CD14-positive monocyte (primary cell): ENCODE data around the gene TUT7. TPM values are rescaled to one million over a fixed set of nuclear protein-coding genes. Genes with fewer than 3 reads are reported as not detected.

Experiments
- DNase-seq, 3 donors: peaks; one replicate each; pipeline ENCODE4 v3.0.0-alpha.2; 2011 to 2022
- H2AFZ ChIP-seq: 2 replicates; pipeline ENCODE4 v1.6.0; 2012; ENCODE audit warnings: mild to moderate bottlenecking, low read depth, low read length, inconsistent platforms; ENCODE audit not compliant: insufficient read depth, poor library complexity, severe bottlenecking
- H3K27ac ChIP-seq, 2 donors: 1 replicate in 1 of 2; 2 replicates in 1 of 2; pipeline ENCODE4 v1.5.1; 2012 to 2013; ENCODE audit warnings: low read length in 2 of 2, control low read depth in 1 of 2, inconsistent platforms in 1 of 2, low read depth in 1 of 2, mild to moderate bottlenecking in 1 of 2
- H3K27me3 ChIP-seq, 2 donors: one replicate each; pipeline versions ENCODE4 v1.6.0 to v1.6.1; 2011 to 2013; ENCODE audit warnings: low read length in 2 of 2; ENCODE audit not compliant: control insufficient read depth in 2 of 2, insufficient read depth in 2 of 2
- H3K36me3 ChIP-seq, 2 donors: replicated peaks in 1 of 2; 1 replicate in 1 of 2; 2 replicates in 1 of 2; pipeline versions ENCODE4 v1.5.1 to v1.6.1; 2012 to 2013; ENCODE audit warnings: low read length in 2 of 2, control low read depth in 1 of 2, inconsistent platforms in 1 of 2, mild to moderate bottlenecking in 1 of 2; ENCODE audit not compliant: insufficient read depth in 2 of 2, control insufficient read depth in 1 of 2
- H3K4me1 ChIP-seq, 2 donors: 1 replicate in 1 of 2; 2 replicates in 1 of 2; pipeline versions ENCODE4 v1.5.1 to v1.6.1; 2012 to 2013; ENCODE audit warnings: low read length in 2 of 2, control low read depth in 1 of 2, inconsistent platforms in 1 of 2, mild to moderate bottlenecking in 1 of 2, moderate library complexity in 1 of 2; ENCODE audit not compliant: insufficient read depth in 2 of 2, control insufficient read depth in 1 of 2
- H3K4me2 ChIP-seq: replicated peaks from 2 replicates; pipeline ENCODE3; 2012; ENCODE audit warnings: low read length, moderate library complexity, mild to moderate bottlenecking; ENCODE audit not compliant: poor library complexity, severe bottlenecking; ENCODE audit errors: extremely low read depth
- H3K4me3 ChIP-seq, 3 experiments: fragments of 200-600 bp in 1 of 3; sonication (generic) in 1 of 3; replicated peaks in 1 of 3; 1 replicate in 2 of 3; 2 replicates in 1 of 3; pipeline ENCODE4 v1.5.1; 2011 to 2013; ENCODE audit warnings: low read length in 3 of 3, mild to moderate bottlenecking in 3 of 3, control low read depth in 2 of 3, low read depth in 2 of 3, inconsistent platforms in 1 of 3, moderate library complexity in 1 of 3
- H3K79me2 ChIP-seq: 2 replicates; pipeline ENCODE4 v1.6.0; 2012; ENCODE audit warnings: mild to moderate bottlenecking, control low read depth, inconsistent platforms, low read length, moderate library complexity; ENCODE audit not compliant: insufficient read depth
- H3K9ac ChIP-seq: 2 replicates; pipeline ENCODE4 v1.6.0; 2017; ENCODE audit warnings: low read length, mild to moderate bottlenecking; ENCODE audit not compliant: insufficient read depth, poor library complexity, severe bottlenecking
- H3K9me3 ChIP-seq, 2 donors: replicated peaks in 1 of 2; 1 replicate in 1 of 2; 2 replicates in 1 of 2; pipeline versions ENCODE4 v1.5.1 to v1.6.1; 2012 to 2013; ENCODE audit warnings: low read length in 2 of 2, control low read depth in 1 of 2; ENCODE audit not compliant: control insufficient read depth in 1 of 2, insufficient read depth in 1 of 2
- H4K20me1 ChIP-seq: 2 replicates; pipeline ENCODE4 v1.6.0; 2012; ENCODE audit warnings: mild to moderate bottlenecking, low read length, control low read depth, moderate library complexity; ENCODE audit not compliant: insufficient read depth
- H3K27ac Mint-ChIP-seq, 7 donors: one replicate each; pipeline ENCODE4 v1.8.0; 2020; ENCODE audit warnings: mild to moderate bottlenecking in 7 of 7, mixed read lengths in 7 of 7, moderate library complexity in 6 of 7, inconsistent platforms in 2 of 7
- H3K27me3 Mint-ChIP-seq, 3 donors: one replicate each; pipeline ENCODE4 v1.8.0; 2021 to 2022; ENCODE audit warnings: low read depth in 3 of 3, mild to moderate bottlenecking in 3 of 3, mixed read lengths in 3 of 3, moderate library complexity in 3 of 3, inconsistent platforms in 1 of 3
- H3K36me3 Mint-ChIP-seq, 2 donors: one replicate each; pipeline ENCODE4 v1.8.0; 2020; ENCODE audit warnings: mixed read lengths in 2 of 2, inconsistent platforms in 1 of 2, mild to moderate bottlenecking in 1 of 2
- H3K4me1 Mint-ChIP-seq: one replicate; pipeline ENCODE4 v1.8.0; 2020; ENCODE audit warnings: mild to moderate bottlenecking, mixed read lengths
- H3K4me3 Mint-ChIP-seq, 2 donors: one replicate each; pipeline ENCODE4 v1.8.0; 2020; ENCODE audit warnings: mild to moderate bottlenecking in 2 of 2, mixed read lengths in 2 of 2, moderate library complexity in 1 of 2
- H3K9me3 Mint-ChIP-seq, 7 donors: one replicate each; pipeline ENCODE4 v1.8.0; 2020 to 2022; ENCODE audit warnings: mixed read lengths in 7 of 7, mild to moderate bottlenecking in 6 of 7, moderate library complexity in 6 of 7, inconsistent platforms in 2 of 7
- WGBS: methylation state at CpG from one replicate; pipeline ENCODE4 v1.1.5; 2013; ENCODE audit warnings: missing lambda C conversion rate; ENCODE audit not compliant: insufficient coverage; 5-methylcytosine and 5-hydroxymethylcytosine counted together
- intact Hi-C, 2 donors: fragments of 100-400 bp; cut with micrococcal nuclease; formaldehyde crosslinking; loops; one replicate each; pipeline versions ENCODE4 v1.15.0 to v1.15.1; 2023
- polyA plus RNA-seq, 3 donors: library from polyadenylated mRNA; depleted of rRNA in 1 of 3; unstranded in 2 of 3; stranded (reverse) in 1 of 3; fragments of 300-500 nt in 2 of 3; fragments of >200 nt in 1 of 3; fragmentation: Illumina TruSeq in 2 of 3; gene quantifications; 1 replicate in 2 of 3; 2 replicates in 1 of 3; pipeline ENCODE4 v1.2.3, GENCODE V29; 2012 to 2021
- TF ChIP-seq, protein P1 (sequence below): fragments of 200-600 bp; IDR thresholded peaks from one replicate; pipeline ENCODE4 v1.8.0; 2022; ENCODE audit warnings: antibody characterized with exemption, mild to moderate bottlenecking

Gene TUT7
- polyA plus RNA-seq, 3 donors, result 14.2 to 51.6 (median 27.9) TPM

DNA sequence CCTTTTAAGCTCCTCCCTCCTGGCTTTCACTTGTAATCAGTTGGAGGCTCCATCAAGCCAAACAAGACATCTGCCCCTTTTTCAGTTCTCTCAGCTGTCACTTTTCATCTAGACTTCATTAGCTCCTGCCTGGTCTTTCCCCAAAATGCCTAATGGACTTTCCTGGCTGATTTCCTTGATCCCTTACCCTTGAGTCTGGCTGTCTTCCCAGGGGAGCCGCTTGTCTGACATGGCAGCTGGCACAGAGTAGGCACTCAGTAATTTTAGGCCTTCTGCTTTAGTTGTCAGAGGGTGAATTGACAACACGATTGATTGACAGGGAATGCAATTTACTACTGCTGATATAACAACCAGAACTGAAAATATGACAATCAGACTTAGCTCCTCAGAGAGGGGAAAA lies 96.8 kb downstream of the TUT7 start:
- no peak overlapping the region for H3K27ac Mint-ChIP-seq
- H3K4me3 Mint-ChIP-seq, result no peak overlapping the region
- intact Hi-C loops, result no loop called here
- WGBS, result 83% methylated on average over 1 of the region's 2 CpGs
- H3K36me3 Mint-ChIP-seq, result peaks cover 3% of the 10 kb centered on the region in 2 donors
- no peaks in the 10 kb centered on the region for H3K4me1 Mint-ChIP-seq
- TF ChIP-seq, protein P1, sequence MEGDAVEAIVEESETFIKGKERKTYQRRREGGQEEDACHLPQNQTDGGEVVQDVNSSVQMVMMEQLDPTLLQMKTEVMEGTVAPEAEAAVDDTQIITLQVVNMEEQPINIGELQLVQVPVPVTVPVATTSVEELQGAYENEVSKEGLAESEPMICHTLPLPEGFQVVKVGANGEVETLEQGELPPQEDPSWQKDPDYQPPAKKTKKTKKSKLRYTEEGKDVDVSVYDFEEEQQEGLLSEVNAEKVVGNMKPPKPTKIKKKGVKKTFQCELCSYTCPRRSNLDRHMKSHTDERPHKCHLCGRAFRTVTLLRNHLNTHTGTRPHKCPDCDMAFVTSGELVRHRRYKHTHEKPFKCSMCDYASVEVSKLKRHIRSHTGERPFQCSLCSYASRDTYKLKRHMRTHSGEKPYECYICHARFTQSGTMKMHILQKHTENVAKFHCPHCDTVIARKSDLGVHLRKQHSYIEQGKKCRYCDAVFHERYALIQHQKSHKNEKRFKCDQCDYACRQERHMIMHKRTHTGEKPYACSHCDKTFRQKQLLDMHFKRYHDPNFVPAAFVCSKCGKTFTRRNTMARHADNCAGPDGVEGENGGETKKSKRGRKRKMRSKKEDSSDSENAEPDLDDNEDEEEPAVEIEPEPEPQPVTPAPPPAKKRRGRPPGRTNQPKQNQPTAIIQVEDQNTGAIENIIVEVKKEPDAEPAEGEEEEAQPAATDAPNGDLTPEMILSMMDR, result no peak
- peaks cover 5 to 14% (median 7%) of the 10 kb centered on the region in 7 donors for H3K9me3 Mint-ChIP-seq
- no peak for DNase-seq
- no peaks in the 10 kb centered on the region for H3K27me3 Mint-ChIP-seq
- H3K36me3 ChIP-seq, result no peaks in the 10 kb centered on the region
- H3K4me1 ChIP-seq, result no peaks in the 10 kb centered on the region
- H3K79me2 ChIP-seq, result no peaks in the 10 kb centered on the region
- no peak overlapping the region for H3K9ac ChIP-seq
- H3K27ac ChIP-seq, result no peak overlapping the region
- no peaks in the 10 kb centered on the region for H3K27me3 ChIP-seq
- no peak overlapping the region for H2AFZ ChIP-seq
- H4K20me1 ChIP-seq, result no peaks in the 10 kb centered on the region
- H3K4me3 ChIP-seq, result no peak overlapping the region
- peaks cover 5 to 11% of the 10 kb centered on the region in 2 donors for H3K9me3 ChIP-seq
- H3K4me2 ChIP-seq, result no peak overlapping the region

- H3K79me2 ChIP-seq, result no peaks in the 10 kb centered on the region
- H3K4me1 Mint-ChIP-seq, result no peaks in the 10 kb centered on the region
- 100% methylated on average over 2 of the region's 3 CpGs for WGBS
Observed at GRCh38 chr9:86256653-86257052, 97.6 kb downstream of the TUT7 start.

More at GRCh38 chr9:86256653-86257052, 97.6 kb downstream of the TUT7 start:
- H3K9ac ChIP-seq, result no peak overlapping the region
- peaks cover 6 to 22% (median 14%) of the 10 kb centered on the region in 7 donors for H3K9me3 Mint-ChIP-seq
- no peak overlapping the region for H3K4me2 ChIP-seq
- H4K20me1 ChIP-seq, result no peaks in the 10 kb centered on the region
- no peaks in the 10 kb centered on the region for H3K36me3 ChIP-seq
- no peak overlapping the region for H3K27ac Mint-ChIP-seq
- no peak overlapping the region for H2AFZ ChIP-seq
- H3K27me3 ChIP-seq, result no peaks in the 10 kb centered on the region
- DNase-seq, result no peak
- no peaks in the 10 kb centered on the region for H3K4me1 ChIP-seq
- H3K27ac ChIP-seq, result no peak overlapping the region
- H3K4me3 Mint-ChIP-seq, result no peak overlapping the region
- H3K9me3 ChIP-seq, result peaks cover 10 to 16% of the 10 kb centered on the region in 2 donors
- intact Hi-C loops, result no loop called here
- H3K27me3 Mint-ChIP-seq, result no peaks in the 10 kb centered on the region
- H3K36me3 Mint-ChIP-seq, result no peaks in the 10 kb centered on the region
- no peak overlapping the region for H3K4me3 ChIP-seq
- TF ChIP-seq, protein P1, result no peak
